ENCODE results near the gene SLC4A7.

SLC4A7 gene

DNA sequence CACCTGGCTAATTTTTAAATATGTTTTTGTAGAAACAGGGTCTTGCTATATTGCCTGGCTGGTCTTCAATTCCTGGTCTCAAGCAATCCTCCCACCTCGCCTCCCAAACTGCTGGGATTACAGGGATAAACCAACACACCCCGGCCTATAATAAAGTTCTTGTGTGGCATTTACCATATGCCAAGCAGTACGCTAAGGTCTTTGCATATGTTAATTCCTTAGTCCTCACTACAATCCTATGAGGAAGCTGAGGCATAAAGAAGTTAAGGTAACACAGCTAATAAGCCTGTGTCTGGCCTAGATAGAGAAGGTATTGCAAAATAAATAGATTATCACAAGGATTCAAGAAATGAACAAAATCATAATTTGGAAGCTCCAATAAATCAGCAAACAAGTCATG, 17.6 kb upstream of the SLC4A7 start:
- H3K36me3 ChIP-seq (ENCODE audit: control insufficient read depth, insufficient read depth, low read length) = no peaks in the 10 kb centered on the region
- no peaks in the 10 kb centered on the region for H3K27me3 ChIP-seq (replicated peaks; ENCODE audit: control insufficient read depth, insufficient read depth, low read length)
- no peak for TF ChIP-seq CTCF (IDR thresholded peaks at IDR 0.05; ENCODE audit: insufficient read depth, low read length, poor library complexity, severe bottlenecking)
- DNase-seq (ENCODE audit: extremely low read depth, insufficient read length) = no peak
- no peak overlapping the region for H3K4me3 ChIP-seq (replicated peaks; ENCODE audit: low read depth, low read length)

GRCh38 chr3:27500986-27501385, 16.8 kb upstream of the SLC4A7 start:
- TF ChIP-seq CTCF (IDR thresholded peaks at IDR 0.05; ENCODE audit: insufficient read depth, low read length, poor library complexity, severe bottlenecking) = no peak
- Histone ChIP-seq H3K27me3 (replicated peaks; ENCODE audit: control insufficient read depth, insufficient read depth, low read length) (no peaks in the 10 kb centered on the region), H3K4me3 (replicated peaks; ENCODE audit: low read depth, low read length) (no peak overlapping the region), H3K36me3 (ENCODE audit: control insufficient read depth, insufficient read depth, low read length) (no peaks in the 10 kb centered on the region)
- no peak for DNase-seq (ENCODE audit: extremely low read depth, insufficient read length)

DNA sequence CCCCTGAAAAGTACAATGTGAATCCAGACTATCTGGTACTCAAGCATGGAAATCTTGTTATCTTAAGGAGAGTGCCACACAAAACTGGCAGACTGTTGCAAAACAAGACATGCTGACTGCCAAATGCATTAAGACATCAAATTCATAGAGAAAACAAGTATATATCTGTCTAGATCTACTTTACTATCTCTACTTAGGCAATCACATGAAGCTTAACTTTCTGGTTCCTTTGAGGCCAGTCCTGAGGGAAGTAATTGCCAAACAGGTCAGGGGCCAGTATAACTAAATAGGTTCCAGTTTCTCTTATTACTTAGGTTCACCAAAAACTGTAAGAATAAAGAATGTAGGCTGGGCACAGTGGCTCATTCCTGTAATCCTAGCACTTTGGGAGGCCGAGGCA, 15.9 kb upstream of the SLC4A7 start:
- Histone ChIP-seq H3K36me3 (ENCODE audit: control insufficient read depth, insufficient read depth, low read length) (no peaks in the 10 kb centered on the region), H3K27me3 (replicated peaks; ENCODE audit: control insufficient read depth, insufficient read depth, low read length) (no peaks in the 10 kb centered on the region), H3K4me3 (replicated peaks; ENCODE audit: low read depth, low read length) (no peak overlapping the region)
- no peak for DNase-seq (ENCODE audit: extremely low read depth, insufficient read length)
- TF ChIP-seq CTCF (IDR thresholded peaks at IDR 0.05; ENCODE audit: insufficient read depth, low read length, poor library complexity, severe bottlenecking) = no peak

DNA sequence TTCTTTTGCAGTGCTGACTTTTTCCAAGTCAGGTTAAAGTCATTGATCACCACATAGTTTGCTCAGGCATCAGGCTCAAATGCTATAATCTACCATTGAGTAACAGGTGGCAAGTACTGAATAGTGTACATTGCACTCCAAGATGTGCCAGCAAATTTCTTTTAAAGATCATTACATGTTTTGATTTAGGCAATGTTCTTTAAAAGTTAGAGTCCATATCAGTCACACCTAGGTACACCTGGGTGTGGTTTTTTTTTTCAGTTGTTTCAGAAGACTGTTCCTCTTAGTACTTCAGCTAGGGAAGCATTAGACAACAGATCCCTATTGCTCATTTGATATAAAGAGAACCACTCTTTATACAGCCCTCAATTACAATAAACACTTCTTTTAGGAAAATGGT, 10.6 kb upstream of the SLC4A7 start:
- no peak for DNase-seq (ENCODE audit: extremely low read depth, insufficient read length)
- H3K4me3 ChIP-seq (replicated peaks; ENCODE audit: low read depth, low read length) = no peak overlapping the region
- TF ChIP-seq CTCF (IDR thresholded peaks at IDR 0.05; ENCODE audit: insufficient read depth, low read length, poor library complexity, severe bottlenecking) = no peak
- H3K36me3 ChIP-seq (ENCODE audit: control insufficient read depth, insufficient read depth, low read length) = no peaks in the 10 kb centered on the region
- no peaks in the 10 kb centered on the region for H3K27me3 ChIP-seq (replicated peaks; ENCODE audit: control insufficient read depth, insufficient read depth, low read length)

DNA sequence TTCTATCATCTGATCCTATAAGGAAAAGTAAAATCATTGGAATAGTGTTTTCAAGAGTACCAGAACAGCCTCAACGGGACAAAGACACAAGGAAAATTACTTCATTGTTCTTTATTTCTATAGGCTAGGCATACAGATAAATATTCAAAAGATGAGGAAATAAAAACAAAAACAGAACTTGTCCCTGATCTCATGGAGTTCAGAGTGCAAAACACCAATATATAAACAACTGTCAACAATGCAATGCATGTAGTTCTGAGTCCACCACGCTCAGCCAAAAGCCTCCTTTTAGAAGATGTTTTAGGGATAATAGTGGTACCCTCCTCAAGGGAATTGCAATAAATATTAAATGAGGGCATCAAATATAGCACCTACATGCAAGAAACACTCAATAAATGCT, 4.6 kb upstream of the SLC4A7 start:
- Histone ChIP-seq H3K4me3 (replicated peaks; ENCODE audit: low read depth, low read length) (no peak overlapping the region), H3K36me3 (ENCODE audit: control insufficient read depth, insufficient read depth, low read length) (no peaks in the 10 kb centered on the region), H3K27me3 (replicated peaks; ENCODE audit: control insufficient read depth, insufficient read depth, low read length) (no peaks in the 10 kb centered on the region)
- no peak for DNase-seq (ENCODE audit: extremely low read depth, insufficient read length)
- TF ChIP-seq CTCF (IDR thresholded peaks at IDR 0.05; ENCODE audit: insufficient read depth, low read length, poor library complexity, severe bottlenecking) = no peak

GRCh38 chr3:27487383-27487782, 3.2 kb upstream of the SLC4A7 start:
- no peak for DNase-seq (ENCODE audit: extremely low read depth, insufficient read length)
- Histone ChIP-seq H3K36me3 (ENCODE audit: control insufficient read depth, insufficient read depth, low read length) (no peaks in the 10 kb centered on the region), H3K4me3 (replicated peaks; ENCODE audit: low read depth, low read length) (no peak overlapping the region), H3K27me3 (replicated peaks; ENCODE audit: control insufficient read depth, insufficient read depth, low read length) (no peaks in the 10 kb centered on the region)
- TF ChIP-seq CTCF (IDR thresholded peaks at IDR 0.05; ENCODE audit: insufficient read depth, low read length, poor library complexity, severe bottlenecking) = no peak

Measured in GM06990 (cell line).